Astrocyte (in vitro differentiated cells and primary cell): ENCODE data around the gene ALDOA. TPM values are rescaled to one million over a fixed set of nuclear protein-coding genes. Genes with fewer than 3 reads are reported as not detected.
A peak's percentile ranks its signal among the peaks of the same experiment; 100 is the strongest.

Experiments
- DNase-seq: peaks from one replicate; pipeline ENCODE4 v3.0.0-alpha.2; 2010; ENCODE audit warnings: low read depth
- FAIRE-seq: peaks from 2 replicates; lab custom pipeline; 2011; peaks lifted over from hg19 to GRCh38; lab: Jason Lieb, UNC
- H2AFZ ChIP-seq: 2 replicates; pipeline ENCODE4 v1.6.0; 2012; ENCODE audit warnings: low read depth, low read length, inconsistent platforms
- H3K27ac ChIP-seq: 2 replicates; pipeline ENCODE4 v1.5.1; 2011; ENCODE audit warnings: low read depth, low read length, inconsistent platforms
- H3K27me3 ChIP-seq: 2 replicates; pipeline ENCODE4 v1.6.0; 2011; ENCODE audit warnings: low read length, inconsistent platforms; ENCODE audit not compliant: insufficient read depth
- H3K36me3 ChIP-seq: 2 replicates; pipeline ENCODE4 v1.5.1; 2011; ENCODE audit warnings: low read length, inconsistent platforms; ENCODE audit not compliant: insufficient read depth
- H3K4me1 ChIP-seq: 2 replicates; pipeline ENCODE4 v1.5.1; 2011; ENCODE audit warnings: low read length, inconsistent platforms; ENCODE audit not compliant: insufficient read depth
- H3K4me2 ChIP-seq: 2 replicates; pipeline ENCODE4 v1.6.0; 2012; ENCODE audit warnings: low read length, inconsistent platforms
- H3K4me3 ChIP-seq: 2 replicates; pipeline ENCODE4 v1.5.1; 2011; ENCODE audit warnings: low read depth, mild to moderate bottlenecking, low read length, inconsistent platforms; ENCODE audit not compliant: insufficient read depth
- H3K79me2 ChIP-seq: 2 replicates; pipeline ENCODE4 v1.6.0; 2012; ENCODE audit warnings: mild to moderate bottlenecking, low read length, inconsistent platforms; ENCODE audit not compliant: insufficient read depth
- H3K9ac ChIP-seq: 2 replicates; pipeline ENCODE4 v1.6.0; 2012; ENCODE audit warnings: mild to moderate bottlenecking, low read length, inconsistent platforms
- H3K9me3 ChIP-seq: 2 replicates; pipeline ENCODE4 v1.5.1; 2012; ENCODE audit warnings: low read depth, mild to moderate bottlenecking, low read length, inconsistent platforms; ENCODE audit not compliant: insufficient read depth
- H4K20me1 ChIP-seq: 2 replicates; pipeline ENCODE4 v1.6.0; 2012; ENCODE audit warnings: low read length, inconsistent platforms; ENCODE audit not compliant: insufficient read depth
- H3K27ac Mint-ChIP-seq: one replicate; pipeline ENCODE4 v1.8.0; 2021; ENCODE audit warnings: mild to moderate bottlenecking, mixed read lengths; ENCODE audit not compliant: unreplicated experiment
- H3K27me3 Mint-ChIP-seq: one replicate; pipeline ENCODE4 v1.8.0; 2021; ENCODE audit warnings: low read depth, mixed read lengths; ENCODE audit not compliant: unreplicated experiment
- H3K36me3 Mint-ChIP-seq: one replicate; pipeline ENCODE4 v1.8.0; 2021; ENCODE audit warnings: low read depth, mixed read lengths; ENCODE audit not compliant: unreplicated experiment
- H3K4me1 Mint-ChIP-seq: one replicate; pipeline ENCODE4 v1.8.0; 2021; ENCODE audit warnings: low read depth, mixed read lengths; ENCODE audit not compliant: unreplicated experiment
- H3K4me3 Mint-ChIP-seq: one replicate; pipeline ENCODE4 v1.8.0; 2021; ENCODE audit warnings: mild to moderate bottlenecking, moderate library complexity, mixed read lengths; ENCODE audit not compliant: unreplicated experiment
- H3K9me3 Mint-ChIP-seq: one replicate; pipeline ENCODE4 v1.8.0; 2021; ENCODE audit warnings: mild to moderate bottlenecking, mixed read lengths; ENCODE audit not compliant: unreplicated experiment
- CTCF ChIP-seq: IDR thresholded peaks from 2 replicates; pipeline ENCODE4 v1.5.1; 2011; ENCODE audit warnings: low read depth, mild to moderate bottlenecking, inconsistent platforms, low read length, moderate library complexity; ENCODE audit not compliant: insufficient read depth
- EZH2 ChIP-seq: IDR thresholded peaks from 2 replicates; pipeline ENCODE4 v1.6.1; 2012; ENCODE audit warnings: mild to moderate bottlenecking, low read length, inconsistent platforms; ENCODE audit not compliant: insufficient read depth
- total RNA-seq: library from RNA; stranded (reverse); gene quantifications from 2 replicates; pipeline ENCODE4 v1.2.1, GENCODE V29; 2021

Gene ALDOA
- total RNA-seq, 1 donor from 2014 or later: 1,795 TPM

- Mint-ChIP-seq H3K9me3 (no peaks in the 10 kb centered on the region), H3K27me3 (no peaks in the 10 kb centered on the region), H3K36me3 (peaks cover 25% of the 10 kb centered on the region), H3K27ac (peak overlapping the region; percentile 7), H3K4me1 (peaks cover 11% of the 10 kb centered on the region), H3K4me3 (no peak overlapping the region)
- peaks cover 8% of the 10 kb centered on the region for H3K36me3 ChIP-seq
- no peak overlapping the region for H3K9ac ChIP-seq
- peaks cover 17% of the 10 kb centered on the region for H4K20me1 ChIP-seq
- no peak overlapping the region for H2AFZ ChIP-seq
- TF ChIP-seq EZH2 (no peak), CTCF (no peak)
- H3K4me1 ChIP-seq: peaks cover 16% of the 10 kb centered on the region
- no peaks in the 10 kb centered on the region for H3K9me3 ChIP-seq
- FAIRE-seq (no peak), DNase-seq (no peak)
- no peaks in the 10 kb centered on the region for H3K27me3 ChIP-seq
- H3K4me3 ChIP-seq: no peak overlapping the region
- H3K4me2 ChIP-seq: no peak overlapping the region
- H3K27ac ChIP-seq: no peak overlapping the region
- peaks cover 9% of the 10 kb centered on the region for H3K79me2 ChIP-seq
Observed at GRCh38 chr16:30087181-30087898, 21.8 kb downstream of the ALDOA start.

- Histone ChIP-seq H3K4me3 (no peak overlapping the region), H2AFZ (no peak overlapping the region), H4K20me1 (peaks cover 9% of the 10 kb centered on the region), H3K4me1 (peaks cover 18% of the 10 kb centered on the region), H3K27me3 (no peaks in the 10 kb centered on the region), H3K36me3 (peaks cover 4% of the 10 kb centered on the region), H3K79me2 (no peaks in the 10 kb centered on the region), H3K9ac (no peak overlapping the region), H3K4me2 (no peak overlapping the region), H3K27ac (no peak overlapping the region), H3K9me3 (no peaks in the 10 kb centered on the region)
- Mint-ChIP-seq H3K4me1 (peaks cover 14% of the 10 kb centered on the region), H3K27ac (peak overlapping the region; percentile 42), H3K4me3 (no peak overlapping the region), H3K36me3 (peaks cover 17% of the 10 kb centered on the region), H3K27me3 (no peaks in the 10 kb centered on the region), H3K9me3 (no peaks in the 10 kb centered on the region)
- no peak for FAIRE-seq
- no peak for DNase-seq
- TF ChIP-seq EZH2: no peak
- no peak for TF ChIP-seq CTCF
Observed at GRCh38 chr16:30088237-30088831, 22.8 kb downstream of the ALDOA start.
